KG1 (cell line): ENCODE data around the gene APLP2.
"Not testable (repeated sequence)": the region's sequence is repeated elsewhere in the genome, so short reads cannot be mapped to it uniquely, and the experiment has no call there.

Source experiments
- DNase-seq: peaks from one replicate; lab custom pipeline; 2025; lab: John Stamatoyannopoulos, UW

APLP2 gene

DNA sequence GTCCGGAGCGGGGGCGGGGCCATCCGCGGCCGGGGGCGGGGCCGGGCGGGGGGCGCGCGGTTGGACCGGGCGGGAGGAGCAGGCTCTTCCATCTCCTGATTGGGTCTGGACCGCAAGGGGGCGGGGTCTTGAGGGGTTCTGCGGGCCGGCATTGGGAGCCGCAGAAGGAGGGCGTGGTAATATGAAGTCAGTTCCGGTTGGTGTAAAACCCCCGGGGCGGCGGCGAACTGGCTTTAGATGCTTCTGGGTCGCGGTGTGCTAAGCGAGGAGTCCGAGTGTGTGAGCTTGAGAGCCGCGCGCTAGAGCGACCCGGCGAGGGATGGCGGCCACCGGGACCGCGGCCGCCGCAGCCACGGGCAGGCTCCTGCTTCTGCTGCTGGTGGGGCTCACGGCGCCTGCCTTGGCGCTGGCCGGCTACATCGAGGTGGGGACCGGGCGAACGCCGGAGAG is at the start of gene APLP2:
Gene APLP2, plus strand, starts transcription at position 236 of the 450 bp plus-strand sequence. Its CDS starts 84 bp downstream, at position 320.
- DNase-seq: peak; percentile 96

DNA sequence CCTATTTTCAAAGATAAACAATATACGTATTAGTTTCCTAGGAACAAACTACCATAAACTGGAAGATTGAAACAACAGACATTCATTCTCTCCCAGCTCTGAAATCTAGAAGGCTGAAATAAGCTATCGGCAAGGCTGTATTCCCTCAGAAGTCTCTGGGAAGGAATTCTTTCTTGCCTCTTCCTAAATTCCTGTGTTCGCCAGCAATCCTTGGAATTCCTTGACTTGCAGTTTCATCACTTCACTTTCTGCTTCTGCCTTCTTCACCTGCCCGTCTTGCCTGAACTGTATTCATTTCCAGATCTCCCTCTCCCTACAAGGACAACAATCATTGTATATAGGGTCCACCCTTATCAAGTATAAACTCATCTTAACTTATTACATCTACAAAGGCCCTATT is 49.4 kb upstream of the APLP2 start:
- no peak for DNase-seq

DNA sequence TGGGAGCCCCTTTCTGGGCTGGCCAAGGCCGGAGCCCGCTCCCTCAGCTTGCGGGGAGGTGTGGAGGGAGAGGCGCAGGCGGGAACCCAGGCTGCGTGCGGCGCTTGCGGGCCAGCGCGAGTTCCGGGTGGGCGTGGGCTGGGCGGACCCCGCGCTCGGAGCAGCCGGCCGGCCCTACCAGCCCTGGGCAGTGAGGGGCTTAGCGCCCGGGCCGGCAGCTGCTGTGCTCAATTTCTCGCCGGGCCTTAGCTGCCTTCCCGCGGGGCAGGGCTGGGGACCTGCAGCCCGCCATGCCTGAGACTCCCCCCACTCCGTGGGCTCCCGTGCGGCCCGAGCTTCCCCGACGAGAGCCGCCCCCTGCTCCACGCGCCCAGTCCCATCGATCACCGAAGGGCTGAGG is 48.1 kb upstream of the APLP2 start:
- not testable (repeated sequence) for DNase-seq

DNA sequence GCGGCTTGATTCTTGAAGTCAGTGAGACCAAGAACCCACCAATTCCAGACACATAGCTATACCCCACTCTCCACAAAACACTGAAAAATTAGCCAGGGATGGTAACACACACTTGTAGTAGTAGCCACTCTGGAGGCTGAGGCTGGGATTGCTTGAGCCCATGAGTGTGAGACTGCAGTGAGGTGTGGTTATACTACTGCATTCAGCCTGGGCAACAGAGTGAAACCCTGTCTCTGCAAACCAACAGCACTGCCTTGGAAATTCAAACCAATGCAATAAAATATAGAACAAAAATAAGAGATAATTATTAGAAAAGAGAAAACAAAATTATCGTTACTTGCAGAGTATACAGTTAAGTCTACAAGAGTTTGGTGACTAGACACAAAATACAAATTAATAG is 46.9 kb upstream of the APLP2 start:
- no peak for DNase-seq

DNA sequence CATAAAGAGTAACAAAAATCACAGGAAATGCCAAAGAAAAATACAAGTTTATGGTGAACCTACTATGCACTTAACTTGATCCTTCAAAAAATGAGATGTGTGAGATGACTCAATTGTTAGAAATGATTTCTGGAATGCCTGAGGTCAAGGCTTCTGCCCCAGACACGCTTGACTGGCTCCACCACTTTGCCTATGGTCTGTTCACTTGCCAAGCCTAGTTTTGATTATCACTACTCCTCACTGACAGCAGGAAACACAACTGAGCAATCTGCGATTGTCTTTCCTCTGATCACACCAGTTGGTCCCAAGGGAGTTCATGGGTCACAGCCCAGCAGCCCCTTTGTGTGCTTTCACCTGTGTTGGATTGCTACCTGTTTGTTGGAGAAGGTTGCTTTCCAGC is 46.5 kb upstream of the APLP2 start:
- no peak for DNase-seq

DNA sequence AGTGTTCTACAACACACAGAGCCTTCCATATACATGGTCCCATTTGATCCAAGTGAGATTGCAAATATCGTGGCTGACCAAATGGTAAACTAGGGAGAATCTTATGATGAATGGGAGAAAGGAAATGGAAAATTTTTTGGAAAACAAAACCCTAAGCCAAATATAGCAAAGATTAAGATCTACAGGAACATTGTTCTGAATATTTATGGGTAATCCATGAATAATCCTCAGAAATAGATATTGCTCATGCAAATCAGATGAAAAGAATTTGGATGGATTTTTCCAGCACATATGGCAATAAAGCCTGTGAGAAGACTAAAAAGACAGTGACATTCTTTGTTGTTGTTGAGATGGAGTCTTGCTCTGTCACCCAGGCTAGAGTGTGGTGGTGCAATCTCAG is 45.3 kb upstream of the APLP2 start:
- DNase-seq: no peak

DNA sequence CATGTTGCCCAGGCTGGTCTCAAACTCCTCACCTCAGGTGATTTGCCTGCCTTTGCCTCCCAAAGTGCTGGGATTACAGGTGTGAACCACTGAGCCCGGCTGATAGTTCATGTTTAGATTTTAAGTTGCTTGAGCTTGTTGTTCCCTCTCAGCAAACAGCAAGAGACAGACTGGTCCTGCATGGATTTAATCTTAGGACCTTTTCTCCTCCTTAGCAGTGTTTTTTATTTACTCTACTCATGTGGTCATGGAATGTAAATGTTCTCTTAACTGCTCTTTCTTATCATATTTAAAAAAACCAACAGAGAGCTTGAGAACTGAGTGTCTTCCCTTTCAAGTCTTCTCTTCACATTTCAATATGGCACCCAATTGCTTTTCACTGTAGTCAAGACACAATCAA is 44.3 kb upstream of the APLP2 start:
- DNase-seq: no peak

DNA sequence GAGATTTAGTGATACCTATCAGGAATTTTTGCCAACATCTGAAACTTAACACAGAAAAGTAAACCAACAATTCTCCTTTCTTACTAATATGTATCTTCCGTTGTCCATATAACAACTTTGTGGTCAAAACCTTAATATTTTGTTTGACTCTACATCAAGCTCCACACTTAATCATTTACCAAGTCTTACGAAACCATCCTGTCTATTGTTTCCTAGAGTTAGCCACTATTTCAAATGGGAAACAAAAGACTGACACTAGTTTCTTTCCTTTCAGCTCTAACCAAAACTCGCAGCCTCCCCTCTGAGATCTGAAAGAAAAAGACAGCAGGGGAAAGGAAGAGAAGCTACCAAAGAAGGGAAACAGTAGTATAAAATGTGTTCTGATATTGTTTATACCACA is 40.6 kb upstream of the APLP2 start:
- no peak for DNase-seq

DNA sequence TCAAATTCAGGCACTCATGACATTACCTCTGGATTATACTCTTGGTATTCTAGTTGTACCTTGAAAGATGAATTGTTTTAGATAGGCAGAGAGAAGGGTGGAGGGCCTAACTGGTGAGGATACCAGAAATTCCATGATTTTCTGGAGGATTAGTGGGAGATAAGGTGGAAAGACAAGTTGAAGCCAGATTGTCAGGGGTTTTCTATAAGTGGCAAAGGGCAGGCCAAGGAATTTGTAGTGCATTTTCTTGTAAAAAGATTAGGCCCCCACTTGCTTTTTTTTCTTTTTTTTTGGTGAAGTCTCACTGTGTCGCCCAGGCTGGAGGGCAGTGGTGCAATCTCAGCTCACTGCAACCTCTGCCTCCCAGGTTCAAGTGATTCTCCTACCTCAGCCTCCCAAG is 38.6 kb upstream of the APLP2 start:
- DNase-seq: no peak

DNA sequence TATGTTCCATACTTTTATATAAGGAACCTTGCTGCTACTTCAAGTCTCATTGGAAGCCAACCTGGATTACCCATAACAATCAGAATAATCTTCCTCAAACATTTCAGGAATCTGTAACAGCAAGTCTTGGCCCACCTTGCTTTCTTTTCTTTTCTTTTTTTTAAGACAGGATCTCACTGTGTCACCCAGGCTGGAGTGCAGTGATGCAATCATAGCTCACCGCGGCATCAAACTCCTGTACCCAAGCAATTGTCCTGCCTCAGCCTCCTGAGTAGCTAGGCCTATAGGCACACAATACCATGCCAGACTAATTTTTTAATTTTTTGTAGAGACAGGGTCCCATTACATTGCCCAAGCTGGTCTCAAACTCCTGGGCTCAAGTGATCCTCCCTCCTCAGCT is 37.7 kb upstream of the APLP2 start:
- no peak for DNase-seq

DNA sequence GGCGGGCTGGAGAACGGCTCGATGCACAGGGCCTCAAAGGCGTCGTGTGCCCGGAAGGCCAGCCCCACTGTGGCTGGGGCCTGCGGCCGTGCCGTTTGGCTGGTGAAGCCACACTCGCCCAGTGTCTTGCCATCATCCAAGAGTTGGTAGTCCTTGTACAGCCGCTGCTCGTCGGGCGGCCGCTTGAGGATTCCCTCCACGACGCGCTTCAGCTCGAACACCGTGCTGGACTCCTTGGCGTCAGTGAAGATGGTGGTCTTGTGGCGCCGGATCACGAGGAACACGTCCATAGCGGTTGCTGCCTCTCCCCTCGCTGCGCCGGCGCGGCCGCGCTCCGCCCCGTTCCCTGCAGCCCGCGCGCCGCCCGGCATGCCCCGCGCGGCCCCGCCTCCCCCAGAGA is 36.8 kb upstream of the APLP2 start:
- no peak for DNase-seq

DNA sequence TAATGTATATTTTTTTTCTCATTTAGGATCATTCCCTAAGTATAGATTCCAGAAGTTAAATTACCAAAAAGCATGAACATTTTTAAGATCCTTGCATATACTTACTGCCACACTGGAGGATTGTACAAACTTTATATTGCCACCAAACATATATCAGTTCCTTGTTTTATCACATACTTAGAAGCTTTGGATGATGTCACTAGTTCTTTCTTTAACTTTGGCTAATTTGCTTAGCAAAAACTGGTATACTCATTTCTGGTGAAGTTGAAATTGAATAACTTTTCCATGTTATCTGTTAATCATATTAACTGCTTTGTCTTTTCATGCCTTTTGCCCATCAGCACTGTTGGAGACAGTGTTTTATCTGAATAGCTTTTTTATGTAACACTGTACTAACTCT is 35.5 kb upstream of the APLP2 start:
- no peak for DNase-seq

DNA sequence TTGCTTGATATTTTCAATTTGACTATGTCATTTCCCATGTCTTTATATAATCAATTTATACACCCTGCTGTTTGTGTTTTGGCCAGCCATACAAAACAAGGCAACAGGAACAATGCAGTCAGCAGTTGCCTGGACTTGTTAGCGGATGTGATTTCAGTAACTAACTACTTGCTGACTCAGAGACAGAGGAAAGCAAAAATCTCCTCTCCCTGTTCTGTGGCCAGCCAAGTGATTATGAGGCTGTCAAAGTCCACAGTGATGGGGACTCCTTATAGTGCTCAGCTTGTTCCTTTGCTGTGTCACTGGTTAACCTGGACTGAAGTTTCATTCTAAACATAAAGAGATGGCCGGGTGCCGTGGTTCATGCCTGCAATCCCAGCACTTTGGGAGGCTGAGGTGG is 32.6 kb upstream of the APLP2 start:
- DNase-seq: no peak

DNA sequence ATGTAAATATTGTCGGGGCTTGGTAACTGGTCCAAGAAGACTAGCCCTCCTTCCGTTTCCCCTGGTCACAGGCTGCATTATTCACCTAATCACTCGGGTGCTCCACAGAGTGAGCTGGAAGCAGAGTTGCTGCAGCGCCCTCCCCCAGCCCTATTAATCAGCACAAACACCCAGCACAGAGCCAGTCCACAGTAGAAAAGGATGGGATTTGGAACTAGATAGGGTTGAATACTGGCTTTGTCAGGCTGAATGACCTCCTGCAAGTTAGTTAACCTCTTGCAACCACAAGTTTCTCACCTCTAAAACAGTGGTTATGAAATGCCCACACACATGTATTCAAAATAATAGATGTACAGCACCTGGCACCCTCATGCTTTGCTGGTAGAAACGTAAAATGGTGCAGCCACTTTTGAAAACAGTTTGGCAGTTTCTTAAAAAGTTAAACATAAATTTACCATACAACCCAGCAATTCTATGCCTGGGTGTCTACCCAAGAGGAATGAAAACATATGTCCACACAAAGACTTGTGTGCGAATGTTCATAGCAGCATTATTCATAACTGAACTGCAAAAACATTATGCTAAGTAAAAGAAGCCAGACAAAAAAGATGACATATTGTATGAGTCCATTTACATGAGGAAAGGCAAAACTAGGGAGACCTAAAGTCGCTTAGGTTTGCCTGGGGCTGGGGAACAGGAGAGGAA is 31.7 kb upstream of the APLP2 start:
- no peak for DNase-seq

DNA sequence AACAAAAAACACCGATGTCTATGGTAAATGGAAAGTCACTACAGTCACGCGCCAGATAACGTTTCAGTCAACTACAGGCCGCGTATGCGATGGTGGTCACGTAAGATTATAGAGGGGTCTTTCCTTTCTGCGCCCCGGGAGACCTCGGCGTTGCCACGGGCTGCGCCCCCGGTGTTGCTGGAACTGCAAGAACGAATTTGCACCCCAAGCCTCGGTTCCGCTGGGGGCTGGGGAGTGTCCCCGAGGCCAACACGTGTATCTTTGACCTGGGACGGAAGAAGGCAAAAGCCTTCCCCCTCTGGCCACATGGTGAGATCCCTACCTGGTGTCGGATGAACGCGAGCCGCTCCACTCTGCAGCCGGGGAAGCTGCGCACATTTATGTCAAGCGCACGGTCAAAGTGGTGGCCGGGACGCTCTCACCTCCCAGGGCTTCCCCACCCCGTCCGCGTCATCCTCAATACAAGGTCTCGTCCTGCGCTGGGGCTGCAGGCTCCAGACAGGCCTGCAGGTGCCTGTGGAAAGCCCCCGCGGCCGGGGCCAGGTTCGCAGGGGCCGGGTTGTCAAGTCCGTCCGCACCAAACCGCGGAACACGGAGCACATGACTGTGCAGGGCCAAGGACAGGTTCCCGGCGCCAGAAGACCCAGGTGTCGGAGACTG is 29.3 kb upstream of the APLP2 start:
- DNase-seq: no peak

DNA sequence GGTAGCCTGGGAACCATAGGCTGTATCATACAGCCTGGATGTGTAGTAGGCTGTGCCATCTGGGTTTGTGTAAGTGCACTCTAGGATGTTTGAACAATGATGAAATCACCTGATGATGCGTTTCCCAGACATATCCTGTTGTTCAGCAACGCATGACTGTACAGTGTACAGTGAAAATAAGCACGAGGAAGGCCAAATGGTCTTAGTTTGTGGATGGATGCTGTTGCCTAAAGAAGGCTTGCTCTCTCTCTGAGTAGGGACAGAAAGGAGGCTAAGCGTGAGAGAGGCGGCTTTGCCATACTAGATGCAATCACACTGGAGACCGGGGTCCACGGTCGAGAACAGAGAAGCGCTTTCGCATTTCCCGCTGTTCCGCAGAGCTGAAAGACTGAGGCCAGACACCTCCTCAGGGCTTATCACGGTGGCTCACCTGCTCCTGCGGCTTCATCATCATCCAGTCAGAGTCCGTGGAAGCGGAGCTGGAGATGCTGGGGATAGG is 27.6 kb upstream of the APLP2 start:
- DNase-seq: no peak

DNA sequence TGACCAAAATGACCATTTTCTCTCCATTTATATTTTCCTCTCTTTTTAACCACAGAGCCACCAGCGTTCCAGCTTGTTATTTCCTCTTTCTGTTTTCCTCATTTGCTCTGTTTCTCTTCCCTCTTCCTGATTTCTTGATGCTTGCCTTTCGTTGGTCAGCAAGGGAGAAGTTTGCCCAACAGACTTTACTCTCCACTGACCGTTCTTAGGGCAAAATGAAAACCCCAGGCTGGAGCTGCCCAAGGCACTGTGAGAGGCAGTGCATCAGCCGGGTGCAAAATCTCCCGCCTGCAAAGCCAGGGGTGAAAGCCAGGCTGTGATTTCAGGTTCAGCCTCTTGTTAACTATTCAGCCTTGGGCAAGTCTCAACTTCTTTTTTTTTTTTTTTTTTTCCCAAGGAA is 26.1 kb upstream of the APLP2 start:
- DNase-seq: no peak

DNA sequence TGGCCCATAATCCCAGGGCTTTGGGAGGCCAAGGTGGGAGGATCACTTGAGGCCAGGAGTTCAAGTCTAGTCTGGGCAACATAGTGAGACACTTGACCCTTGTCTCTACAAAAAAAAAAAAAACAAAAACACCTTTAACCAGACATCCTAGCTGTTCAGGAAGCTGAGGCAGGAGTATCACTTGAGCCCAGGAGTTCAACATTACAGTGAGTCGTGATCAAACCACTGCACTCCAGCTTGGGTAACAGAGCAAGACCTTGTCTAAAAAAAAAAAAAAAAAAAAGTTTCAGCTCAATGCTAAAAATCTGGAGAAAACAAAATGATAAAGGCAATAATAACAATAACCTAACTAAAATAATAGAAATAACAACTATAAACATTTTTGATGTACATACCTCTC is 22.6 kb upstream of the APLP2 start:
- no peak for DNase-seq

DNA sequence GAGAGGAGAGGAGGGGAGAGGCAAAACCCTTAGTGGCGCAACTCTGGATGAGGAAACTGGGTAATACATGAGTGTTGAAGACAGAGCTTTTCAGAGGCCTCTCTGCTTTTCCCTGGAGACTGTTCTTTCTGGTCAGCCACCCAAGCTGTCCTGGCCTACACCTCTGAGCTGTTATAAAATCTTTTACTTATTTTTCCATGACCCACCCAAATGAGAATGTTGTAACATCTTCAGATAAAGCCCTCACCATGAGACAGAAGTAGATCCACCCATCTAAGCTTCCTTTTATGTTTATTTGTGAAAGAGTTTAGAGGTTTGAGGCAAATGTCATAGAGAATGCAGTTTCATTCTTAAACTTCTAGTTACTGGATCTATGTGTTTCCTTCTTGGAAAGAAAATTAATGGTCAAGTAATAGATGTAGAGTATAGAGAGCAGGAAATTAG is 20.3 kb upstream of the APLP2 start:
- DNase-seq: no peak

DNA sequence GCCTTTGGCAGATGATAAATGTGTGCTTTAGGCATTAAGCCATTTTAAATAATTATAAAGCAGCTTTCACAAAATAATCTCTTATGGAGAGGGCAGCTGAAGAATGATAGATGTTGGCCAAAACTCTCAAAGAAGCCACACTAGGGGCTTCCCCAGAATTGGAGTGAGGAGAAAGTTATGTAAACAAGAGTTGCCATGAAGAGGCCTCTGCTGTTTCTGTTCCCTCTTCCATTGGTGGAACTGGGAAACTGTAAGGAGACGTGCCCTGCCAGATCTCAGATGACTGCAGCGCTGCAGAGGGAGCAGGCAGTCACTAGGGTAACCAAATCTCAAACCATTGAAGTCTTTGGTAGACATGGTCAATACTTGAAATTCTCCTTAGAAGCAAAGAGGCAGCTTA is 19.4 kb upstream of the APLP2 start:
- DNase-seq: no peak

DNA sequence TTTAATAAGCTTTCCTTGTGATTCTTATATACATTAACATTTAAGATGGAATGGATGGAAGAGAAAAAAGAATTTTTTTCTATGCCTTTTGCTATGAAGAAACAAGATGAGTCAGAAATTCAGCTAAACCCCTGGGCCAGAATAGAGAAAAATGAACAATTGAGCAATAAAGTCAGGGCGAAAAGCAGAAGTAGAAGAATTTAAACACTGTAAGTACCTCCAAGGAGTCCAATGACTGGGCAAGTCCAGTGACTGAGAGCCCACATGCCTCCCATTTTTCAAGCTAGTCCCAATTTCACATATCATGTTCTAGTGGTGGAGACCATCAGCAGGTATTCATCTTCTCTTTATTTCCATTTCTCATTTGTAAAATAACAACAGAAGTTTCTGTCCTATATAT is 18.6 kb upstream of the APLP2 start:
- DNase-seq: no peak

DNA sequence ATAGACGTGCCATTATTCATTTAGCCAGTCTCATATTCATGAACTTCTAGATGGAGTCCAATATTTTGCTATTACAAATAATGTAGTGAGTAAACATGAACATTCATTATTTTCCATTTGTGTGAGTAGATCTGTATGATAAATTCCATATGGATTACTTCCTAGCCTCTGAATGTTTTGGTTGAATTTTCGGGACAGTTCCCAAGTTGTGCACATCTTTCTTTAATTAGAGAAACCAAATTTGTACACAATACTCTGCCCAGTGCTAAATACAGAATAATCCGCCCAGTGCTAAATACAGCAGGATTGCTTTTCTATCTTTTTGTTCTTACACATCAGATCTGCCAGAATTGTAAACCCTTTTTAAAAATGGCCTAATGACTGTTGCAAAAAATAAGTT is 17.1 kb upstream of the APLP2 start:
- DNase-seq: no peak

DNA sequence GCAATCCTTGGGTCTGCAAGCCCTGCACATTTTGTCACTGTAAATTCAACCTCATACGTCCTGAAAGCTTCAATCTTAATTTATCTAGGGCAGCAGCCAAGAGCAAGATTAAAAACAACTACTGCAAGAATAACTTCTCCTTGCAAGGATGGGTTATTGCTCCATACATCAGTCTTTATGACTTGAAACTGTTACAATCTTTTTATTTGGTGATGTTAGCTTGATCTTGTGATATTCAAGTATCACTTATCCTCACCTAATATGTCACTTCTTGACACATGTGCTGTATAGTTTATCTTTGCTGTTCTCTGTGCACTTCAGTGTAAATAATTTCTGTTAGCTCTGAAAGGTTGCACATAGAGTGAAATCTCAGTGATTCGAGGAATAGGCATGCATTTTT is 14.7 kb upstream of the APLP2 start:
- DNase-seq: no peak

DNA sequence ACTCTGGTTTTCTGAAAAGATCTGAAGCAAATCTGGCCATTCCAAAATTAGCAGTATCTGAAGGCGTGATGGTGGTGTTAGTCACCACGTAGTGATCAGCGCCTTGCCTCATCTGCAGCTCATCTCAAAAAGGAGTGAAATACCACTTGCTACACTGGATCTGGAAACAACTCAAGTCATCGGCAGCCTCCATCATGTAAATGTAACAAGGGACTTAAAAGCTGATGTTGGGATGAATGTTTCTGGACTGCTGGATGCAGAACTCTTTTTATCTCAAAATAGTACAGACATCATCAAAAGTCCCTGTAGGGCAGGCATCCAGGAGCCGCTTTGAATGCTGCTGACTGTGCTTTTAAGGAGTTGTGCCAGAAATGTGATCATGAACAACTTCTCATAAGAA is 14.1 kb upstream of the APLP2 start:
- no peak for DNase-seq
